ENCODE results near the gene LRRC4C. TPM values are rescaled to one million over a fixed set of nuclear protein-coding genes. Genes with fewer than 3 reads are reported as not detected.

The LRRC4C gene
- total RNA-seq, 1 donor from 2014 or later, result 14.0 TPM

- H3K27ac Mint-ChIP-seq, result no peak overlapping the region
- TF ChIP-seq, protein P1, sequence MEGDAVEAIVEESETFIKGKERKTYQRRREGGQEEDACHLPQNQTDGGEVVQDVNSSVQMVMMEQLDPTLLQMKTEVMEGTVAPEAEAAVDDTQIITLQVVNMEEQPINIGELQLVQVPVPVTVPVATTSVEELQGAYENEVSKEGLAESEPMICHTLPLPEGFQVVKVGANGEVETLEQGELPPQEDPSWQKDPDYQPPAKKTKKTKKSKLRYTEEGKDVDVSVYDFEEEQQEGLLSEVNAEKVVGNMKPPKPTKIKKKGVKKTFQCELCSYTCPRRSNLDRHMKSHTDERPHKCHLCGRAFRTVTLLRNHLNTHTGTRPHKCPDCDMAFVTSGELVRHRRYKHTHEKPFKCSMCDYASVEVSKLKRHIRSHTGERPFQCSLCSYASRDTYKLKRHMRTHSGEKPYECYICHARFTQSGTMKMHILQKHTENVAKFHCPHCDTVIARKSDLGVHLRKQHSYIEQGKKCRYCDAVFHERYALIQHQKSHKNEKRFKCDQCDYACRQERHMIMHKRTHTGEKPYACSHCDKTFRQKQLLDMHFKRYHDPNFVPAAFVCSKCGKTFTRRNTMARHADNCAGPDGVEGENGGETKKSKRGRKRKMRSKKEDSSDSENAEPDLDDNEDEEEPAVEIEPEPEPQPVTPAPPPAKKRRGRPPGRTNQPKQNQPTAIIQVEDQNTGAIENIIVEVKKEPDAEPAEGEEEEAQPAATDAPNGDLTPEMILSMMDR (conservative IDR thresholded peaks at IDR 0.05), result no peak
- no peaks in the 10 kb centered on the region for H3K27me3 Mint-ChIP-seq
- H3K36me3 Mint-ChIP-seq, result peaks cover 4% of the 10 kb centered on the region
- peaks cover 10% of the 10 kb centered on the region for H3K9me3 Mint-ChIP-seq
- no peak for DNase-seq (ENCODE audit: extremely low spot score, unreplicated experiment)
- H3K4me1 Mint-ChIP-seq (ENCODE audit: unreplicated experiment), result no peaks in the 10 kb centered on the region
- no peak overlapping the region for H3K4me3 Mint-ChIP-seq
These were observed 1309.7 kb downstream of the LRRC4C start for GRCh38 chr11:40149721-40150120.

- TF ChIP-seq, protein P1 (conservative IDR thresholded peaks at IDR 0.05), result no peak
- H3K27ac Mint-ChIP-seq, result no peak overlapping the region
- no peak for DNase-seq (ENCODE audit: extremely low spot score, unreplicated experiment)
- H3K4me1 Mint-ChIP-seq (ENCODE audit: unreplicated experiment), result peaks cover 12% of the 10 kb centered on the region
- no peaks in the 10 kb centered on the region for H3K9me3 Mint-ChIP-seq
- H3K36me3 Mint-ChIP-seq, result no peaks in the 10 kb centered on the region
- no peaks in the 10 kb centered on the region for H3K27me3 Mint-ChIP-seq
- no peak overlapping the region for H3K4me3 Mint-ChIP-seq
These were observed 1318.9 kb downstream of the LRRC4C start for GRCh38 chr11:40140560-40140959.

DNA sequence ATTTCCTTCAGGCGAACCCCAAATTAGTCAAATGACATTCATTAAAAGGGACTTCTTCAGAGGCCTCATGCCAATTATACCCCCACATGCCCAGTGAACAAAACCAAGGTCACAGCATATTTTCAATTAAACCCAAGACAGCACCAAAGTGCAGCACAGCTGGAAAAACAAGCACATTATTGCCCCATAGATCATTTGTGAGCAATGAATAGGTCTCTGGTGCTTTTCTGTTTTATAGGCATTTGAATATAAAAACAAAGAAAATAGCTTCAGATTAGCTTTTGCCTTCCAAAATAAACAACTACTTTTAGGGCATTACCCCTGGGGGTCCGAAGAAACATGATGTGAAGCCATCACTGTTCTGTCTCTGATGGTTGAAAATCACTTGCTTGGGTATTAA lies 1319.9 kb downstream of the LRRC4C start:
- Mint-ChIP-seq H3K27ac (no peak overlapping the region), H3K36me3 (no peaks in the 10 kb centered on the region)

GRCh38 chr11:40139066-40139465 lies 1320.4 kb downstream of the LRRC4C start:
- Mint-ChIP-seq H3K27me3 (peaks cover 6% of the 10 kb centered on the region), H3K27ac (no peak overlapping the region), H3K36me3 (no peaks in the 10 kb centered on the region), H3K9me3 (no peaks in the 10 kb centered on the region), H3K4me1 (ENCODE audit: unreplicated experiment) (peaks cover 16% of the 10 kb centered on the region), H3K4me3 (no peak overlapping the region)
- TF ChIP-seq, protein P1 (conservative IDR thresholded peaks at IDR 0.05), result no peak
- no peak for DNase-seq (ENCODE audit: extremely low spot score, unreplicated experiment)

More for the DNA sequence above, 1319.9 kb downstream of the LRRC4C start:
- H3K4me3 Mint-ChIP-seq, result no peak overlapping the region
- peaks cover 2% of the 10 kb centered on the region for H3K27me3 Mint-ChIP-seq
- H3K4me1 Mint-ChIP-seq (ENCODE audit: unreplicated experiment), result peaks cover 16% of the 10 kb centered on the region
- TF ChIP-seq, protein P1 (conservative IDR thresholded peaks at IDR 0.05), result no peak
- no peak for DNase-seq (ENCODE audit: extremely low spot score, unreplicated experiment)
- no peaks in the 10 kb centered on the region for H3K9me3 Mint-ChIP-seq

DNA sequence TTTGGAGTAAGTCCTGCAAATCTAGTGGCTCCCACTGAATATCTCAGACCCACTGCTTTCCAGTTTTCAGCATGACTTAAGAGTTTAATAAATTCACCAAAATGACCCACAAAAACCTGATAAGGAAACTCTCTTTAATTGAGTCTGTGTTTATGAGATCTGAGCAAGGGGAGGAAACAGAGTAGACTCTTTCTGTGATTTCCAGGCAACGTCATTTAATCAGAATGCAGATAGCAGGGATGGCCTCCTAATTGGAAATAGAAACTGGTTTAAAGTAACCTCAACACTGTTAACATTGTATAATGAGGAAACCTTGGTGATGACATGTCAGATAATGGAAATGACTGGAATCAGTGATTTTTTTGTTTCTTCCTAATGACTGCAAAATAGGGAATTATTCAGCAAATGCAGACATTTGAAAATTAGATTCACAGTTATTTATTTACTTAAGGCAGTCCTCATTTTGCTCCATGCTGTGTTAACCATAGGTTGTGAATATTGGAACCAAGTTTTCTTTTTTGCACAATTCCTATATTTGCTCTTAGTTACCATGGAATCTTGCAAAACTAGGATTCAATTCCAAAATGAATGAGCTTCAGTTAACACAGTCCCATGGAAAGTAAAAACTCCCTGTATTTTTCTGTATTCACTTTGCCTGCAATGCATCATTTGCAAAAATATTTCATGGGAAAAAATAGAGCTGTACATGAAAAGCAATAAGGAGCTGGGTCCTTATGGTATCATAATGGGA lies 1324.5 kb downstream of the LRRC4C start:
- Mint-ChIP-seq H3K4me3 (no peak overlapping the region), H3K27ac (no peak overlapping the region), H3K27me3 (peaks cover 10% of the 10 kb centered on the region), H3K4me1 (ENCODE audit: unreplicated experiment) (peaks cover 33% of the 10 kb centered on the region), H3K9me3 (no peaks in the 10 kb centered on the region), H3K36me3 (no peaks in the 10 kb centered on the region)
- DNase-seq (ENCODE audit: extremely low spot score, unreplicated experiment), result no peak
- TF ChIP-seq, protein P1 (conservative IDR thresholded peaks at IDR 0.05), result no peak
